ENCODE measurements around the gene S100A13. TPM values are rescaled to one million over a fixed set of nuclear protein-coding genes. Genes with fewer than 3 reads are reported as not detected.

Gene S100A13
- total RNA-seq, 1 experiment from 2014 or later = 55.0 TPM

DNA sequence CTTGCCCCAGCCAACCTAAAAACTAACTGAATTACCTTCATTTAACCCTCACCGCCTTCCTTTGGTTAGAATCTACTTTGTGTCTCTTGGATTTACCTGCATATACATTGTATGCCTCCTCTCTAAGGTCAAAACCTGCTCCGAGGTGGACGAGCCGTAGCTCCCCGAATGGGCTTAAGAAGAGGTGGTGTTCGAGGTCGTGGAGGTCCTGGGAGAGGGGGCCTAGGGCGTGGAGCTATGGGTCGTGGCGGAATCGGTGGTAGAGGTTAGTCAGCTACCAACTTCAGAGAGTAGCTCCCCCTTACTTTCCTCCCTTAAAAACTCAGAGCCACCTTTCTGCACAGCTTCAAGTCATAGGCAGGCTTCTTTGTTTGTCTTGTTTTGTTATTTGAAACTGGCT is 15.8 kb upstream of the S100A13 start:
- H3K79me1 ChIP-seq (ENCODE audit: insufficient read depth, low read depth, low read length, poor library complexity, severe bottlenecking) = peaks cover 4% of the 10 kb centered on the region
- H3K9me3 Mint-ChIP-seq = no peaks in the 10 kb centered on the region
- H4K20me1 ChIP-seq (ENCODE audit: control insufficient read depth, insufficient read depth, insufficient read length) = no peaks in the 10 kb centered on the region

More for the DNA sequence above, 15.8 kb upstream of the S100A13 start:
- Histone ChIP-seq H2AFZ (ENCODE audit: low read length) (no peak overlapping the region), H2BK15ac (ENCODE audit: low read depth, low read length) (no peak overlapping the region), H3K4ac (ENCODE audit: low read depth, low read length) (no peak overlapping the region), H3K79me2 (ENCODE audit: insufficient read depth, low read length) (no peaks in the 10 kb centered on the region), H4K91ac (ENCODE audit: insufficient read length, low read depth, low read length) (no peak overlapping the region), H2BK20ac (ENCODE audit: low read depth, low read length, poor library complexity, severe bottlenecking) (no peak overlapping the region), H3K9ac (ENCODE audit: extremely low read depth, insufficient read length, low read length) (no peak overlapping the region), H3K27me3 (ENCODE audit: insufficient read depth, low read length) (no peaks in the 10 kb centered on the region), H4K5ac (ENCODE audit: insufficient read length, low read depth, low read length) (no peak overlapping the region), H3K14ac (ENCODE audit: insufficient read depth, low read length) (no peak overlapping the region), H3K4me1 (ENCODE audit: insufficient read depth, low read length) (no peaks in the 10 kb centered on the region), H3K18ac (ENCODE audit: insufficient read length, low read depth, low read length) (no peak overlapping the region), H3K9me3 (ENCODE audit: control insufficient read depth, low read depth, low read length) (no peaks in the 10 kb centered on the region), H3K4me2 (ENCODE audit: insufficient read depth, insufficient read length, low read length) (no peak overlapping the region), H3K56ac (ENCODE audit: insufficient read length, low read depth, low read length) (no peak overlapping the region), H2AK5ac (ENCODE audit: insufficient read length, low read length) (no peak overlapping the region), H4K8ac (replicated peaks; ENCODE audit: insufficient read length, low read depth, low read length) (no peak overlapping the region), H2BK12ac (ENCODE audit: insufficient read length, low read depth, low read length) (no peak overlapping the region), H3K23me2 (ENCODE audit: insufficient read length, low read depth, low read length, poor library complexity, severe bottlenecking) (no peaks in the 10 kb centered on the region), H3K23ac (ENCODE audit: insufficient read length, low read depth, low read length) (no peak overlapping the region), H2BK120ac (ENCODE audit: low read depth, low read length, poor library complexity, severe bottlenecking) (no peak overlapping the region), H3T11ph (ENCODE audit: low read length) (no peak overlapping the region), H3K27ac (ENCODE audit: insufficient read length, low read depth, low read length) (no peak overlapping the region), H2BK5ac (ENCODE audit: insufficient read length, low read length) (no peak overlapping the region)
- peaks cover 6% of the 10 kb centered on the region in 2 experiments for H3K4me1 Mint-ChIP-seq
- no peak for DNase-seq
- H3K27me3 Mint-ChIP-seq (ENCODE audit: low read depth) = no peaks in the 10 kb centered on the region
- H3K36me3 Mint-ChIP-seq (ENCODE audit: insufficient read depth in 1 of 3, low read depth in 3 of 3) = peaks cover 50 to 86% (median 79%) of the 10 kb centered on the region in 3 experiments; a peak in 6 of 7 replicates
- no peak overlapping the region; a peak in 1 of 7 replicates for H3K27ac Mint-ChIP-seq
- WGBS (ENCODE audit: extremely low coverage, insufficient read length, low lambda C conversion rate) = no CpG with 5 or more reads among the region's 11 CpGs
- no peak overlapping the region for H3K4me3 Mint-ChIP-seq
- TF ChIP-seq, protein P1, sequence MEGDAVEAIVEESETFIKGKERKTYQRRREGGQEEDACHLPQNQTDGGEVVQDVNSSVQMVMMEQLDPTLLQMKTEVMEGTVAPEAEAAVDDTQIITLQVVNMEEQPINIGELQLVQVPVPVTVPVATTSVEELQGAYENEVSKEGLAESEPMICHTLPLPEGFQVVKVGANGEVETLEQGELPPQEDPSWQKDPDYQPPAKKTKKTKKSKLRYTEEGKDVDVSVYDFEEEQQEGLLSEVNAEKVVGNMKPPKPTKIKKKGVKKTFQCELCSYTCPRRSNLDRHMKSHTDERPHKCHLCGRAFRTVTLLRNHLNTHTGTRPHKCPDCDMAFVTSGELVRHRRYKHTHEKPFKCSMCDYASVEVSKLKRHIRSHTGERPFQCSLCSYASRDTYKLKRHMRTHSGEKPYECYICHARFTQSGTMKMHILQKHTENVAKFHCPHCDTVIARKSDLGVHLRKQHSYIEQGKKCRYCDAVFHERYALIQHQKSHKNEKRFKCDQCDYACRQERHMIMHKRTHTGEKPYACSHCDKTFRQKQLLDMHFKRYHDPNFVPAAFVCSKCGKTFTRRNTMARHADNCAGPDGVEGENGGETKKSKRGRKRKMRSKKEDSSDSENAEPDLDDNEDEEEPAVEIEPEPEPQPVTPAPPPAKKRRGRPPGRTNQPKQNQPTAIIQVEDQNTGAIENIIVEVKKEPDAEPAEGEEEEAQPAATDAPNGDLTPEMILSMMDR (conservative IDR thresholded peaks at IDR 0.05) = no peak

Data from H9 (cell line).